ENCODE results near the gene CBARP. TPM values are rescaled to one million over a fixed set of nuclear protein-coding genes. Genes with fewer than 3 reads are reported as not detected.
A peak's percentile ranks its signal among the peaks of the same experiment; 100 is the strongest.

The CBARP gene
- total and polyA plus RNA-seq, 2 of the 13 experiments (the other 11 are each of a cell fraction or from before 2014, with no cell fraction given) = 1.2 to 1.4 TPM

GRCh38 chr19:1278074-1278473 is 40.3 kb upstream of the CBARP start (continued):
- TF ChIP-seq ZNF720 (CRISPR knock-in tag; IDR thresholded peaks at IDR 0.05) (no peak), MXD3 (CRISPR knock-in tag; IDR thresholded peaks at IDR 0.05) (no peak)

DNA sequence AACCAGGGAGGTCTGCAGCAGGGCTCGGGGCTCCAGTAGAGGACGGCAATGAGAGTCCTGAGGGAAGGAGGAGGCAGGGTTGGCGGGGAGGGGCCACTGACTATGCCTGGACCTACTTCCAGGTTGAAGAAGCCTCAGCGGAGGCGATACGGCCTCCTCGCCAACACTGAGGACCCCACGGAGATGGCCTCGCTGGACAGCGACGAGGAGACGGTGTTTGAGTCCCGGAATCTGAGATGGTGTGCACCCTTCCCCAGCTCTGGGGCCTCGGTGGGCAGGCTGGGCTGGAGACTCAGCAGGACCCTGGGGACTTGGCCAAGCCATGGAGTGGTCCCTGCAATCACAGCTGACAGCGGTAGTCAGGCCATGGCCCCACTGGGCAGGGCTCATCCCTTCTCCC is 39.3 kb upstream of the CBARP start:
- no peak overlapping the region for H3K27ac ChIP-seq (ENCODE audit: extremely low read length, insufficient read depth, low read length)
- intact Hi-C loops (cut with micrococcal nuclease; ENCODE audit: unreplicated experiment) = no loop called here
- in situ Hi-C loops (cut with HindIII; ENCODE audit: extremely low pct_ligation_motif_present, low pct_unique_long_range_greater_than_20kb) = loop anchor here (5.0 kb wide), 1 partner anchor 35 kb away; the partner anchor contains the start of gene ATP5F1D
- 0 out of 2 replicates have a peak overlapping the region, but pooled peaks have one; percentile 95 for H3K9ac ChIP-seq (ENCODE audit: insufficient read depth, low read depth, low read length)
- ATAC-seq = no peak
- H3K36me3 ChIP-seq (replicated peaks in 1 of 2; ENCODE audit: control insufficient read depth in 1 of 2, insufficient read depth in 2 of 2, low read length in 2 of 2) = peaks cover 13 to 39% of the 10 kb centered on the region in 2 experiments
- no peak overlapping the region for H3K4me3 ChIP-seq (replicated peaks in 1 of 3; ENCODE audit: insufficient read depth in 1 of 3, low read depth in 2 of 3, low read length in 3 of 3)
- no peak for TF ChIP-seq ZNF652 (CRISPR knock-in tag; IDR thresholded peaks at IDR 0.05; ENCODE audit: borderline replicate concordance, low read depth)
- TF ChIP-seq, protein P1, sequence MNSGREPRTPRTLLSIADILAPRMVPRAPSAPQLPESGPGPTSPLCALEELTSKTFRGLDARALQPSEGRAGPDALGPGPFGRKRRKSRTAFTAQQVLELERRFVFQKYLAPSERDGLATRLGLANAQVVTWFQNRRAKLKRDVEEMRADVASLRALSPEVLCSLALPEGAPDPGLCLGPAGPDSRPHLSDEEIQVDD (CRISPR knock-in tag; IDR thresholded peaks at IDR 0.05; ENCODE audit: borderline replicate concordance) = no peak
- no peak for TF ChIP-seq ZNF589 (CRISPR knock-in tag; conservative IDR thresholded peaks at IDR 0.05)
- TF ChIP-seq, protein P2, sequence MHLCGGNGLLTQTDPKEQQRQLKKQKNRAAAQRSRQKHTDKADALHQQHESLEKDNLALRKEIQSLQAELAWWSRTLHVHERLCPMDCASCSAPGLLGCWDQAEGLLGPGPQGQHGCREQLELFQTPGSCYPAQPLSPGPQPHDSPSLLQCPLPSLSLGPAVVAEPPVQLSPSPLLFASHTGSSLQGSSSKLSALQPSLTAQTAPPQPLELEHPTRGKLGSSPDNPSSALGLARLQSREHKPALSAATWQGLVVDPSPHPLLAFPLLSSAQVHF (CRISPR knock-in tag; IDR thresholded peaks at IDR 0.05) = no peak
- TF ChIP-seq, protein P3, sequence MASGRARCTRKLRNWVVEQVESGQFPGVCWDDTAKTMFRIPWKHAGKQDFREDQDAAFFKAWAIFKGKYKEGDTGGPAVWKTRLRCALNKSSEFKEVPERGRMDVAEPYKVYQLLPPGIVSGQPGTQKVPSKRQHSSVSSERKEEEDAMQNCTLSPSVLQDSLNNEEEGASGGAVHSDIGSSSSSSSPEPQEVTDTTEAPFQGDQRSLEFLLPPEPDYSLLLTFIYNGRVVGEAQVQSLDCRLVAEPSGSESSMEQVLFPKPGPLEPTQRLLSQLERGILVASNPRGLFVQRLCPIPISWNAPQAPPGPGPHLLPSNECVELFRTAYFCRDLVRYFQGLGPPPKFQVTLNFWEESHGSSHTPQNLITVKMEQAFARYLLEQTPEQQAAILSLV (CRISPR knock-in tag; IDR thresholded peaks at IDR 0.05; ENCODE audit: borderline replicate concordance) = no peak
- H3K27me3 ChIP-seq (ENCODE audit: control insufficient read depth in 1 of 2, insufficient read depth in 2 of 2, low read length in 2 of 2) = no peaks in the 10 kb centered on the region
- POLR2A ChIA-PET = interaction anchor here (0.6 to 1.0 kb wide), 2 partner anchors 30 to 120 kb away, joined by 4 to 5 read pairs; no protein-coding TSS in a partner anchor
- H4K20me1 ChIP-seq (ENCODE audit: insufficient read depth, low read length) = peaks cover 11% of the 10 kb centered on the region
- no peak overlapping the region for H3K4me2 ChIP-seq (ENCODE audit: low read depth, low read length)
- H3K4me1 ChIP-seq (ENCODE audit: insufficient read depth, low read length) = peaks cover 42% of the 10 kb centered on the region
- H3K9me3 ChIP-seq (ENCODE audit: low read length) = no peaks in the 10 kb centered on the region
- peaks cover 10% of the 10 kb centered on the region for H3K79me2 ChIP-seq (ENCODE audit: insufficient read depth, low read length)
- no TSS peak for BruUV-seq (replicated peaks)
- H2AFZ ChIP-seq (ENCODE audit: low read length) = no peak overlapping the region
- DNase-seq (ENCODE audit: low spot score) = no peak
- CTCF ChIA-PET (ENCODE audit: low intra/inter-chr PET ratio, low total read pairs) = no interaction called here
- no peak for FAIRE-seq
- whole genome bisulfite sequencing (ENCODE audit: low lambda C conversion rate) = 98% methylated on average over 11 of the region's 15 CpGs
